ENCODE measurements around the gene PACRG.

The PACRG gene

GRCh38 chr6:163146036-163146435, 418.3 kb downstream of the PACRG start:
- H3K4me1 ChIP-seq (ENCODE audit: control insufficient read depth in 1 of 2, insufficient read depth in 1 of 2, low read depth in 1 of 2, low read length in 1 of 2): no peaks in the 10 kb centered on the region
- H3K36me3 ChIP-seq: no peaks in the 10 kb centered on the region
- H3K4me3 ChIP-seq (ENCODE audit: low read depth in 1 of 2, low read length in 1 of 2): no peak overlapping the region
- H3K9me3 ChIP-seq: no peaks in the 10 kb centered on the region
- H3K27me3 ChIP-seq: peaks cover 13% of the 10 kb centered on the region
- TF ChIP-seq CTCF (IDR thresholded peaks at IDR 0.05): no peak
- no peak overlapping the region for H3K27ac ChIP-seq

GRCh38 chr6:163147994-163148393, 420.2 kb downstream of the PACRG start:
- no peaks in the 10 kb centered on the region for H3K36me3 ChIP-seq
- no peak overlapping the region for H3K4me3 ChIP-seq (ENCODE audit: low read depth in 1 of 2, low read length in 1 of 2)
- no peaks in the 10 kb centered on the region for H3K9me3 ChIP-seq
- no peak for TF ChIP-seq CTCF (IDR thresholded peaks at IDR 0.05)
- H3K27ac ChIP-seq: no peak overlapping the region
- H3K4me1 ChIP-seq (ENCODE audit: control insufficient read depth in 1 of 2, insufficient read depth in 1 of 2, low read depth in 1 of 2, low read length in 1 of 2): no peaks in the 10 kb centered on the region
- H3K27me3 ChIP-seq: peaks cover 13% of the 10 kb centered on the region

GRCh38 chr6:163148451-163149278, 420.9 kb downstream of the PACRG start:
- Histone ChIP-seq H3K36me3 (no peaks in the 10 kb centered on the region), H3K27me3 (peaks cover 13% of the 10 kb centered on the region), H3K27ac (no peak overlapping the region), H3K4me3 (ENCODE audit: low read depth in 1 of 2, low read length in 1 of 2) (no peak overlapping the region), H3K4me1 (ENCODE audit: control insufficient read depth in 1 of 2, insufficient read depth in 1 of 2, low read depth in 1 of 2, low read length in 1 of 2) (no peaks in the 10 kb centered on the region), H3K9me3 (no peaks in the 10 kb centered on the region)
- TF ChIP-seq CTCF (IDR thresholded peaks at IDR 0.05): no peak

GRCh38 chr6:163149279-163149848, 421.6 kb downstream of the PACRG start:
- Histone ChIP-seq H3K27me3 (peaks cover 13% of the 10 kb centered on the region), H3K27ac (no peak overlapping the region), H3K4me3 (ENCODE audit: low read depth in 1 of 2, low read length in 1 of 2) (no peak overlapping the region), H3K9me3 (no peaks in the 10 kb centered on the region), H3K36me3 (no peaks in the 10 kb centered on the region), H3K4me1 (ENCODE audit: control insufficient read depth in 1 of 2, insufficient read depth in 1 of 2, low read depth in 1 of 2, low read length in 1 of 2) (no peaks in the 10 kb centered on the region)
- no peak for TF ChIP-seq CTCF (IDR thresholded peaks at IDR 0.05)

GRCh38 chr6:163151212-163151611, 423.4 kb downstream of the PACRG start:
- no peaks in the 10 kb centered on the region for H3K36me3 ChIP-seq

More at GRCh38 chr6:163151212-163151611, 423.4 kb downstream of the PACRG start:
- Histone ChIP-seq H3K27ac (no peak overlapping the region), H3K4me1 (ENCODE audit: control insufficient read depth in 1 of 2, insufficient read depth in 1 of 2, low read depth in 1 of 2, low read length in 1 of 2) (no peaks in the 10 kb centered on the region), H3K9me3 (no peaks in the 10 kb centered on the region), H3K27me3 (peaks cover 13% of the 10 kb centered on the region), H3K4me3 (ENCODE audit: low read depth in 1 of 2, low read length in 1 of 2) (no peak overlapping the region)
- no peak for TF ChIP-seq CTCF (IDR thresholded peaks at IDR 0.05)

Data from neutrophil (primary cell).